ENCODE data around the gene YAE1.
A peak's percentile ranks its signal among the peaks of the same experiment; 100 is the strongest.

YAE1 gene

GRCh38 chr7:39557222-39557621 lies 9.0 kb upstream of the YAE1 start:
- Histone ChIP-seq H3K36me3 (ENCODE audit: control insufficient read depth in 1 of 2, insufficient read depth in 2 of 2, low read length in 2 of 2) (no peaks in the 10 kb centered on the region), H3K4me3 (ENCODE audit: low read depth in 1 of 2, low read length in 2 of 2) (no peak overlapping the region), H3K27me3 (ENCODE audit: low read depth, low read length) (no peaks in the 10 kb centered on the region), H3K27ac (ENCODE audit: low read length) (no peak overlapping the region), H3K9me3 (ENCODE audit: control insufficient read depth in 1 of 2, low read length in 2 of 2) (no peaks in the 10 kb centered on the region), H3K4me1 (ENCODE audit: control insufficient read depth in 1 of 2, insufficient read depth in 2 of 2, low read length in 2 of 2) (no peaks in the 10 kb centered on the region)

- Histone ChIP-seq H3K4me1 (ENCODE audit: control insufficient read depth in 1 of 2, insufficient read depth in 2 of 2, low read length in 2 of 2) (no peaks in the 10 kb centered on the region), H3K4me3 (ENCODE audit: low read depth in 1 of 2, low read length in 2 of 2) (no peak overlapping the region), H3K9me3 (ENCODE audit: control insufficient read depth in 1 of 2, low read length in 2 of 2) (no peaks in the 10 kb centered on the region), H3K27ac (ENCODE audit: low read length) (no peak overlapping the region), H3K27me3 (ENCODE audit: low read depth, low read length) (no peaks in the 10 kb centered on the region), H3K36me3 (ENCODE audit: control insufficient read depth in 1 of 2, insufficient read depth in 2 of 2, low read length in 2 of 2) (no peaks in the 10 kb centered on the region)
These were observed 8.3 kb upstream of the YAE1 start for GRCh38 chr7:39557911-39558310.

GRCh38 chr7:39560408-39560807 lies 5.8 kb upstream of the YAE1 start:
- Histone ChIP-seq H3K27ac (ENCODE audit: low read length) (no peak overlapping the region), H3K4me1 (ENCODE audit: control insufficient read depth in 1 of 2, insufficient read depth in 2 of 2, low read length in 2 of 2) (no peaks in the 10 kb centered on the region), H3K36me3 (ENCODE audit: control insufficient read depth in 1 of 2, insufficient read depth in 2 of 2, low read length in 2 of 2) (no peaks in the 10 kb centered on the region), H3K4me3 (ENCODE audit: low read depth in 1 of 2, low read length in 2 of 2) (no peak overlapping the region), H3K9me3 (ENCODE audit: control insufficient read depth in 1 of 2, low read length in 2 of 2) (no peaks in the 10 kb centered on the region), H3K27me3 (ENCODE audit: low read depth, low read length) (no peaks in the 10 kb centered on the region)

- no peaks in the 10 kb centered on the region for H3K27me3 ChIP-seq (ENCODE audit: low read depth, low read length)
- no peaks in the 10 kb centered on the region for H3K4me1 ChIP-seq (ENCODE audit: control insufficient read depth in 1 of 2, insufficient read depth in 2 of 2, low read length in 2 of 2)
- H3K9me3 ChIP-seq (ENCODE audit: control insufficient read depth in 1 of 2, low read length in 2 of 2) = no peaks in the 10 kb centered on the region
- no peak overlapping the region for H3K27ac ChIP-seq (ENCODE audit: low read length)
- no peaks in the 10 kb centered on the region for H3K36me3 ChIP-seq (ENCODE audit: control insufficient read depth in 1 of 2, insufficient read depth in 2 of 2, low read length in 2 of 2)
- H3K4me3 ChIP-seq (ENCODE audit: low read depth in 1 of 2, low read length in 2 of 2) = no peak overlapping the region
These were observed 5.2 kb upstream of the YAE1 start for GRCh38 chr7:39560997-39561396.

GRCh38 chr7:39565538-39565937 lies 666 bp upstream of the YAE1 start:
- peak overlapping the region; percentile 93 to 98 for H3K4me3 ChIP-seq (ENCODE audit: low read depth in 1 of 2, low read length in 2 of 2)
- H3K36me3 ChIP-seq (ENCODE audit: control insufficient read depth in 1 of 2, insufficient read depth in 2 of 2, low read length in 2 of 2) = peaks cover 0 to 4% of the 10 kb centered on the region in 2 donors
- peaks cover 0 to 14% of the 10 kb centered on the region in 2 donors for H3K4me1 ChIP-seq (ENCODE audit: control insufficient read depth in 1 of 2, insufficient read depth in 2 of 2, low read length in 2 of 2)
- no peaks in the 10 kb centered on the region for H3K9me3 ChIP-seq (ENCODE audit: control insufficient read depth in 1 of 2, low read length in 2 of 2)
- H3K27ac ChIP-seq (ENCODE audit: low read length) = peak overlapping the region; percentile 93
- H3K27me3 ChIP-seq (ENCODE audit: low read depth, low read length) = no peaks in the 10 kb centered on the region

GRCh38 chr7:39567294-39567693 lies 1.1 kb downstream of the YAE1 start:
- H3K4me3 ChIP-seq (ENCODE audit: low read depth in 1 of 2, low read length in 2 of 2) = peak overlapping the region; percentile 93 to 98
- H3K36me3 ChIP-seq (ENCODE audit: control insufficient read depth in 1 of 2, insufficient read depth in 2 of 2, low read length in 2 of 2) = peaks cover 6 to 8% of the 10 kb centered on the region in 2 donors
- H3K9me3 ChIP-seq (ENCODE audit: control insufficient read depth in 1 of 2, low read length in 2 of 2) = no peaks in the 10 kb centered on the region
- H3K27me3 ChIP-seq (ENCODE audit: low read depth, low read length) = no peaks in the 10 kb centered on the region
- H3K27ac ChIP-seq (ENCODE audit: low read length) = peak overlapping the region; percentile 93
- peaks cover 0 to 14% of the 10 kb centered on the region in 2 donors for H3K4me1 ChIP-seq (ENCODE audit: control insufficient read depth in 1 of 2, insufficient read depth in 2 of 2, low read length in 2 of 2)

GRCh38 chr7:39574673-39575349 lies 8.6 kb downstream of the YAE1 start:
- Histone ChIP-seq H3K4me1 (ENCODE audit: control insufficient read depth in 1 of 2, insufficient read depth in 2 of 2, low read length in 2 of 2) (no peaks in the 10 kb centered on the region), H3K27ac (ENCODE audit: low read length) (no peak overlapping the region), H3K9me3 (ENCODE audit: control insufficient read depth in 1 of 2, low read length in 2 of 2) (no peaks in the 10 kb centered on the region), H3K4me3 (ENCODE audit: low read depth in 1 of 2, low read length in 2 of 2) (no peak overlapping the region), H3K27me3 (ENCODE audit: low read depth, low read length) (no peaks in the 10 kb centered on the region), H3K36me3 (ENCODE audit: control insufficient read depth in 1 of 2, insufficient read depth in 2 of 2, low read length in 2 of 2) (peaks cover 11 to 28% of the 10 kb centered on the region in 2 donors)

- Histone ChIP-seq H3K27ac (ENCODE audit: low read length) (no peak overlapping the region), H3K36me3 (ENCODE audit: control insufficient read depth in 1 of 2, insufficient read depth in 2 of 2, low read length in 2 of 2) (peaks cover 4 to 19% of the 10 kb centered on the region in 2 donors), H3K4me1 (ENCODE audit: control insufficient read depth in 1 of 2, insufficient read depth in 2 of 2, low read length in 2 of 2) (no peaks in the 10 kb centered on the region), H3K9me3 (ENCODE audit: control insufficient read depth in 1 of 2, low read length in 2 of 2) (no peaks in the 10 kb centered on the region), H3K4me3 (ENCODE audit: low read depth in 1 of 2, low read length in 2 of 2) (no peak overlapping the region), H3K27me3 (ENCODE audit: low read depth, low read length) (no peaks in the 10 kb centered on the region)
These were observed 11.1 kb downstream of the YAE1 start for GRCh38 chr7:39577229-39577874.

- no peaks in the 10 kb centered on the region for H3K9me3 ChIP-seq (ENCODE audit: control insufficient read depth in 1 of 2, low read length in 2 of 2)
- no peaks in the 10 kb centered on the region for H3K27me3 ChIP-seq (ENCODE audit: low read depth, low read length)
- no peak overlapping the region for H3K4me3 ChIP-seq (ENCODE audit: low read depth in 1 of 2, low read length in 2 of 2)
- peaks cover 0 to 5% of the 10 kb centered on the region in 2 donors for H3K36me3 ChIP-seq (ENCODE audit: control insufficient read depth in 1 of 2, insufficient read depth in 2 of 2, low read length in 2 of 2)
- H3K27ac ChIP-seq (ENCODE audit: low read length) = no peak overlapping the region
- no peaks in the 10 kb centered on the region for H3K4me1 ChIP-seq (ENCODE audit: control insufficient read depth in 1 of 2, insufficient read depth in 2 of 2, low read length in 2 of 2)
These were observed 14.1 kb downstream of the YAE1 start for GRCh38 chr7:39580149-39580874.

GRCh38 chr7:39582536-39582935 lies 16.3 kb downstream of the YAE1 start:
- Histone ChIP-seq H3K4me3 (ENCODE audit: low read depth in 1 of 2, low read length in 2 of 2) (no peak overlapping the region), H3K9me3 (ENCODE audit: control insufficient read depth in 1 of 2, low read length in 2 of 2) (no peaks in the 10 kb centered on the region), H3K4me1 (ENCODE audit: control insufficient read depth in 1 of 2, insufficient read depth in 2 of 2, low read length in 2 of 2) (no peaks in the 10 kb centered on the region), H3K27me3 (ENCODE audit: low read depth, low read length) (no peaks in the 10 kb centered on the region), H3K36me3 (ENCODE audit: control insufficient read depth in 1 of 2, insufficient read depth in 2 of 2, low read length in 2 of 2) (no peaks in the 10 kb centered on the region), H3K27ac (ENCODE audit: low read length) (no peak overlapping the region)

GRCh38 chr7:39583539-39583938 lies 17.3 kb downstream of the YAE1 start:
- H3K36me3 ChIP-seq (ENCODE audit: control insufficient read depth in 1 of 2, insufficient read depth in 2 of 2, low read length in 2 of 2) = no peaks in the 10 kb centered on the region
- no peak overlapping the region for H3K27ac ChIP-seq (ENCODE audit: low read length)
- no peaks in the 10 kb centered on the region for H3K27me3 ChIP-seq (ENCODE audit: low read depth, low read length)
- H3K4me3 ChIP-seq (ENCODE audit: low read depth in 1 of 2, low read length in 2 of 2) = no peak overlapping the region
- H3K9me3 ChIP-seq (ENCODE audit: control insufficient read depth in 1 of 2, low read length in 2 of 2) = no peaks in the 10 kb centered on the region
- H3K4me1 ChIP-seq (ENCODE audit: control insufficient read depth in 1 of 2, insufficient read depth in 2 of 2, low read length in 2 of 2) = no peaks in the 10 kb centered on the region
